OCI-LY1 (cell line): ENCODE data around the gene ADCY1.
"Not testable (repeated sequence)": the region's sequence is repeated elsewhere in the genome, so short reads cannot be mapped to it uniquely, and the experiment has no call there.

Source experiments
- H2AFZ ChIP-seq: fragments of 200-600 bp; sonication (generic), shearing (Covaris generic); 2 replicates; pipeline ENCODE4 v1.6.0; 2014; ENCODE audit warnings: antibody characterized with exemption, mild to moderate bottlenecking, low read length
- H3F3A ChIP-seq: fragments of 200-600 bp; sonication (generic), shearing (Covaris generic); 2 replicates; pipeline ENCODE4 v1.6.0; 2014; ENCODE audit warnings: mild to moderate bottlenecking, antibody characterized with exemption, low read length, moderate library complexity; ENCODE audit not compliant: insufficient read depth
- H3K27ac ChIP-seq: fragments of 200-600 bp; sonication (generic); 2 replicates; pipeline ENCODE4 v1.5.1; 2014; ENCODE audit warnings: low read length, mixed run types, mild to moderate bottlenecking, low read depth; ENCODE audit not compliant: poor library complexity, severe bottlenecking
- H3K27me3 ChIP-seq: fragments of 200-600 bp; sonication (generic); 2 replicates; pipeline ENCODE4 v1.6.0; 2014; ENCODE audit warnings: antibody characterized with exemption, mild to moderate bottlenecking, low read length, moderate library complexity; ENCODE audit not compliant: insufficient read depth
- H3K36me3 ChIP-seq: fragments of 200-600 bp; sonication (generic); 2 replicates; pipeline ENCODE4 v1.6.1; 2014; ENCODE audit warnings: mild to moderate bottlenecking, antibody characterized with exemption, low read length, moderate library complexity, mixed read lengths; ENCODE audit not compliant: insufficient read depth
- H3K4me1 ChIP-seq: fragments of 200-600 bp; sonication (generic); 2 replicates; pipeline ENCODE4 v1.5.1; 2014; ENCODE audit warnings: mild to moderate bottlenecking, low read length, moderate library complexity; ENCODE audit not compliant: insufficient read depth, severe bottlenecking
- H3K4me2 ChIP-seq: fragments of 200-600 bp; sonication (generic), shearing (Covaris generic); 2 replicates; pipeline ENCODE4 v1.6.1; 2014; ENCODE audit warnings: low read length
- H3K4me3 ChIP-seq: fragments of 200-600 bp; sonication (generic); 2 replicates; pipeline ENCODE4 v1.5.1; 2014; ENCODE audit warnings: low read length, low read depth, mild to moderate bottlenecking, mixed read lengths; ENCODE audit not compliant: poor library complexity, severe bottlenecking
- H3K79me2 ChIP-seq: fragments of 200-600 bp; shearing (Covaris generic); 2 replicates; pipeline ENCODE4 v1.6.1; 2016; ENCODE audit warnings: mixed run types, low read length, mixed read lengths; ENCODE audit not compliant: insufficient read depth
- H3K9ac ChIP-seq: fragments of 200-600 bp; sonication (generic), shearing (Covaris generic); 2 replicates; pipeline ENCODE4 v1.6.1; 2014; ENCODE audit warnings: mild to moderate bottlenecking, low read length, mixed read lengths
- H3K9me2 ChIP-seq: fragments of 200-600 bp; sonication (generic), shearing (Covaris generic); 2 replicates; pipeline ENCODE4 v1.6.1; 2014; ENCODE audit warnings: low read depth, mild to moderate bottlenecking, low read length, mixed read lengths
- H3K9me3 ChIP-seq: fragments of 200-600 bp; shearing (Covaris generic); 2 replicates; pipeline ENCODE4 v1.6.1; 2014; ENCODE audit warnings: low read length, mixed read lengths
- H4K20me1 ChIP-seq: fragments of 200-600 bp; sonication (generic), shearing (Covaris generic); 2 replicates; pipeline ENCODE4 v1.6.0; 2016; ENCODE audit warnings: mild to moderate bottlenecking, low read length; ENCODE audit not compliant: insufficient read depth
- CTCF ChIP-seq: fragments of 200-600 bp; sonication (generic), shearing (Covaris generic); IDR thresholded peaks from 2 replicates; pipeline ENCODE4 v1.5.1; 2017; ENCODE audit warnings: mild to moderate bottlenecking, antibody characterized with exemption, low read length, moderate library complexity, mixed read lengths
- EZH2 ChIP-seq: fragments of 200-600 bp; sonication (generic), shearing (Covaris generic); IDR thresholded peaks from 2 replicates; pipeline ENCODE4 v1.8.0; 2017; ENCODE audit warnings: borderline replicate concordance, mixed run types, mild to moderate bottlenecking, antibody characterized with exemption, low read length, moderate library complexity, mixed read lengths

Gene ADCY1

GRCh38 chr7:45718464-45719330, 144.5 kb downstream of the ADCY1 start:
- Histone ChIP-seq H3K4me1 (no peaks in the 10 kb centered on the region), H3K4me2 (no peak overlapping the region), H3K36me3 (peaks cover 7% of the 10 kb centered on the region), H2AFZ (no peak overlapping the region), H3F3A (no peaks in the 10 kb centered on the region), H4K20me1 (no peaks in the 10 kb centered on the region), H3K79me2 (no peaks in the 10 kb centered on the region), H3K9ac (no peak overlapping the region), H3K9me2 (no peaks in the 10 kb centered on the region), H3K9me3 (no peaks in the 10 kb centered on the region), H3K27me3 (no peaks in the 10 kb centered on the region), H3K4me3 (no peak overlapping the region), H3K27ac (no peak overlapping the region)
- no peak for TF ChIP-seq CTCF
- no peak for TF ChIP-seq EZH2

- Histone ChIP-seq H3K79me2 (no peaks in the 10 kb centered on the region), H3K9me3 (no peaks in the 10 kb centered on the region), H3K9me2 (no peaks in the 10 kb centered on the region), H3K36me3 (peaks cover 26% of the 10 kb centered on the region), H2AFZ (no peak overlapping the region), H3K4me3 (no peak overlapping the region), H3K4me2 (no peak overlapping the region), H3K9ac (no peak overlapping the region), H3F3A (no peaks in the 10 kb centered on the region), H3K27ac (no peak overlapping the region), H3K27me3 (no peaks in the 10 kb centered on the region), H4K20me1 (no peaks in the 10 kb centered on the region), H3K4me1 (no peaks in the 10 kb centered on the region)
- no peak for TF ChIP-seq CTCF
- no peak for TF ChIP-seq EZH2
Measured at GRCh38 chr7:45720989-45721388, 146.8 kb downstream of the ADCY1 start.

- peaks cover 35% of the 10 kb centered on the region for H3K36me3 ChIP-seq
- no peak overlapping the region for H3K4me3 ChIP-seq
- no peaks in the 10 kb centered on the region for H4K20me1 ChIP-seq
- H3K9me3 ChIP-seq, result no peaks in the 10 kb centered on the region
- H3K9ac ChIP-seq, result no peak overlapping the region
- no peaks in the 10 kb centered on the region for H3K79me2 ChIP-seq
- no peak overlapping the region for H3K4me2 ChIP-seq
- H3K9me2 ChIP-seq, result no peaks in the 10 kb centered on the region
- H3F3A ChIP-seq, result no peaks in the 10 kb centered on the region
- TF ChIP-seq EZH2 (no peak), CTCF (no peak)
- no peak overlapping the region for H2AFZ ChIP-seq
- no peaks in the 10 kb centered on the region for H3K27me3 ChIP-seq
- no peak overlapping the region for H3K27ac ChIP-seq
- H3K4me1 ChIP-seq, result no peaks in the 10 kb centered on the region
Measured at GRCh38 chr7:45721686-45722598, 147.8 kb downstream of the ADCY1 start.

GRCh38 chr7:45725231-45725630, 151.1 kb downstream of the ADCY1 start:
- H3K27ac ChIP-seq, H3K4me2 ChIP-seq, H3K9ac ChIP-seq, H3K9me3 ChIP-seq, H3K9me2 ChIP-seq, H3K79me2 ChIP-seq, H2AFZ ChIP-seq, H3K27me3 ChIP-seq, H3F3A ChIP-seq, H4K20me1 ChIP-seq, H3K4me3 ChIP-seq, H3K4me1 ChIP-seq: not testable (repeated sequence)
- peaks cover 61% of the 10 kb centered on the region for H3K36me3 ChIP-seq
